ENCODE measurements around the gene FTO. TPM values are rescaled to one million over a fixed set of nuclear protein-coding genes. Genes with fewer than 3 reads are reported as not detected.

Gene FTO
- total RNA-seq, 2 donors from 2014 or later: 72.7 to 73.6 TPM

GRCh38 chr16:54165174-54165911 is 461.4 kb downstream of the FTO start:
- no peaks in the 10 kb centered on the region for H3K4me1 ChIP-seq (replicated peaks)
- H3K27ac ChIP-seq: no peak overlapping the region
- WGBS: 96% methylated on average over 12 of the region's 12 CpGs
- no peaks in the 10 kb centered on the region for H3K36me3 ChIP-seq
- DNase-seq (ENCODE audit: low spot score): no peak
- no peak for TF ChIP-seq CTCF (IDR thresholded peaks at IDR 0.05)
- no peak for TF ChIP-seq POLR2AphosphoS5 (IDR thresholded peaks at IDR 0.05)
- no peak for TF ChIP-seq POLR2A (IDR thresholded peaks at IDR 0.05)
- no peaks in the 10 kb centered on the region for H3K9me3 ChIP-seq
- H3K4me3 ChIP-seq: no peak overlapping the region
- H3K27me3 ChIP-seq (replicated peaks; ENCODE audit: insufficient read depth): no peaks in the 10 kb centered on the region
- intact Hi-C loops (cut with DNase I): no loop called here

GRCh38 chr16:54165912-54166865 is 462.2 kb downstream of the FTO start:
- Histone ChIP-seq H3K4me3 (no peak overlapping the region), H3K27ac (no peak overlapping the region), H3K9me3 (no peaks in the 10 kb centered on the region), H3K4me1 (replicated peaks) (no peaks in the 10 kb centered on the region), H3K27me3 (replicated peaks; ENCODE audit: insufficient read depth) (no peaks in the 10 kb centered on the region), H3K36me3 (no peaks in the 10 kb centered on the region)
- intact Hi-C loops (cut with DNase I): no loop called here
- WGBS: 75% methylated on average over 8 of the region's 8 CpGs
- TF ChIP-seq POLR2AphosphoS5 (IDR thresholded peaks at IDR 0.05): no peak
- TF ChIP-seq CTCF (IDR thresholded peaks at IDR 0.05): no peak
- TF ChIP-seq POLR2A (IDR thresholded peaks at IDR 0.05): no peak
- DNase-seq (ENCODE audit: low spot score): no peak

DNA sequence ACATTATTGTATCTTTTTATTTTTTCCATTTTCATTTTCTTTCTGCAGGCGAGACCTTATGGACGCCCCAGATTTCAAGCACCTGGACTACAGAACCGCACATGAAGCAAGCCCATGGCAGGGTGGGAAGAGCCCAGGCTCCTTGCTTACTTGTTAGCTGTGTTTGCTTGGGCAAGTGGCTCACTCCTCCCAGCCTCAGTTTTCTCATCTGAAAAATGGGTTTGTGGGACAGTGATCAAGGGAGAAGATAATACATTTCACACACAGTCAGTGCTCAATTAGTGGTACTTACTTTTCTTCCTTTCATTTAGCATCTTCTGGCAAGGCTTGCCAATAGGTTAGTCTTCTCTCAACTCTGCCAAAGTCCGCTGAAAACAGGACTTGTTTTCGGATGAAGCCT is 465.2 kb downstream of the FTO start:
- intact Hi-C loops (cut with DNase I): no loop called here
- Histone ChIP-seq H3K4me3 (no peak overlapping the region), H3K4me1 (replicated peaks) (no peaks in the 10 kb centered on the region), H3K27me3 (replicated peaks; ENCODE audit: insufficient read depth) (no peaks in the 10 kb centered on the region), H3K27ac (no peak overlapping the region), H3K9me3 (no peaks in the 10 kb centered on the region), H3K36me3 (no peaks in the 10 kb centered on the region)
- 95% methylated on average over 5 of the region's 5 CpGs for WGBS
- TF ChIP-seq POLR2A (IDR thresholded peaks at IDR 0.05): no peak
- TF ChIP-seq POLR2AphosphoS5 (IDR thresholded peaks at IDR 0.05): no peak
- TF ChIP-seq CTCF (IDR thresholded peaks at IDR 0.05): no peak
- no peak for DNase-seq (ENCODE audit: low spot score)

DNA sequence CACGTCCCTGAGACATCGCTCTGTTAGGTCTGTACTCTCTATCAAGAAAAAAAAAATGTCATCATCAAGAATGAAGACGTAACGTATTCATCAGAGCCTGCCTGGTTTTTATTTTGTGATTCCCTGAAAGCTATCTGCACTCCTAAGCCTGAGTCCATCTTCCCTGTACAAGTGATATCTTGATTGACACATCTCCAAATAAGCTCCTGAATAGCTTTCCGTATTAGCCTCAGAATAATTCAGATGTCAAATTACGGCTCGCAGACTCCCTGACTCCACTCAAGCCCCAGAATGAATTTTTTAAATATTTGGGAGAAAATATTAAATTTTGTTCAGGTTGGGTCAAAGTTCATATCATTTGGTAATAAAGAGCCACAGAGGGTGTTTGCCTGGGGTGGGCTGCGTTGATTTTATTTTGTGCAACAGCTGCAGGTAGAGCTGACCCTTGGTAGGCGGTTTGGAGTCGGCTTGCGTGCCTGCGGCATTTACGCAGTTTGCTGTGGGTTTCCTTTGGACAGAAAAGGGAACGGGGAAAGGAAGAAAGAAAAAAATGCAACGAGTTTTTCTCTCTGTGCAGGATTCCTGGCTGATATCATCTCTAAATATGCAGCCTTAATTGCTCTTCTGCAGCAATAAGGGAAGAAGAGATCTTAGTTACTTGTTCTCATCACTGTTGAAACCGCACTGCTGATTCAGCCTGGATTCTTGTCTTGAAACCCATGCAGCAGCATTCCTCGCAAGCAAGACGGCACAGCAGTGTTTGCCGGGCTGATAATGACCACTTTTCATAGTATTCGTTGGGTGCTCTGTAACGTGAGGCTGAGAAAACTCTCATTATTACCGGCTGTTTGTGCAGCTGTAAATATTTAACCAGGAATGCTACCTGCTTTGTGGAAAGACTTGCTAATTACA is 467.9 kb downstream of the FTO start:
- Histone ChIP-seq H3K4me1 (replicated peaks) (no peaks in the 10 kb centered on the region), H3K27ac (no peak overlapping the region), H3K36me3 (no peaks in the 10 kb centered on the region), H3K4me3 (no peak overlapping the region), H3K27me3 (replicated peaks; ENCODE audit: insufficient read depth) (no peaks in the 10 kb centered on the region), H3K9me3 (no peaks in the 10 kb centered on the region)
- intact Hi-C loops (cut with DNase I): loop anchor here (10.0 kb wide), 1 partner anchor 277 kb away; no protein-coding TSS in a partner anchor
- DNase-seq (ENCODE audit: low spot score): no peak
- WGBS: 43% methylated on average over 22 of the region's 22 CpGs
- no peak for TF ChIP-seq POLR2A (IDR thresholded peaks at IDR 0.05)
- no peak for TF ChIP-seq POLR2AphosphoS5 (IDR thresholded peaks at IDR 0.05)
- TF ChIP-seq CTCF (IDR thresholded peaks at IDR 0.05): no peak

Measured in prostate gland (tissue), 2 donors.